Duodenal mucosa (tissue), 2 donors: Measurements from ENCODE around the gene FAM32A.

ENCODE experiments used
- H3K27ac ChIP-seq: one replicate; pipeline ENCODE4 v1.7.0; 2013; ENCODE audit warnings: low read depth, low read length
- H3K27me3 ChIP-seq, 2 donors: one replicate each; pipeline ENCODE4 v1.7.0; 2013; ENCODE audit warnings: low read length in 2 of 2, control low read depth in 1 of 2; ENCODE audit not compliant: insufficient read depth in 2 of 2, control insufficient read depth in 1 of 2
- H3K36me3 ChIP-seq, 2 donors: one replicate each; pipeline ENCODE4 v1.7.0; 2013; ENCODE audit warnings: low read length in 2 of 2, control low read depth in 1 of 2; ENCODE audit not compliant: insufficient read depth in 2 of 2, control insufficient read depth in 1 of 2
- H3K4me1 ChIP-seq, 2 donors: one replicate each; pipeline ENCODE4 v1.7.0; 2013; ENCODE audit warnings: low read length in 2 of 2, control low read depth in 1 of 2; ENCODE audit not compliant: insufficient read depth in 2 of 2, control insufficient read depth in 1 of 2
- H3K4me3 ChIP-seq, 2 donors: one replicate each; pipeline ENCODE4 v1.7.0; 2013; ENCODE audit warnings: low read length in 2 of 2, low read depth in 1 of 2
- H3K9ac ChIP-seq, 2 donors: one replicate each; pipeline ENCODE4 v1.7.0; 2013; ENCODE audit warnings: low read length in 2 of 2, low read depth in 1 of 2
- H3K9me3 ChIP-seq, 2 donors: one replicate each; pipeline ENCODE4 v1.7.0; 2013; ENCODE audit warnings: low read length in 2 of 2, control low read depth in 1 of 2; ENCODE audit not compliant: control insufficient read depth in 1 of 2

FAM32A gene

GRCh38 chr19:16185123-16185767 is at the start of gene FAM32A:
Gene FAM32A (plus strand): TSS chr19:16185410. CDS start chr19:16185443, 33 bp downstream.
- no peaks in the 10 kb centered on the region for H3K9me3 ChIP-seq

GRCh38 chr19:16135430-16136127 is 49.6 kb upstream of the FAM32A start:
- Histone ChIP-seq H3K4me1 (peaks cover 6 to 12% of the 10 kb centered on the region in 2 donors), H3K27ac (no peak overlapping the region), H3K9me3 (no peaks in the 10 kb centered on the region), H3K27me3 (no peaks in the 10 kb centered on the region), H3K9ac (no peak overlapping the region), H3K36me3 (peaks cover 22 to 37% of the 10 kb centered on the region in 2 donors), H3K4me3 (no peak overlapping the region)

More at GRCh38 chr19:16185123-16185767, at the start of gene FAM32A:
- H3K4me3 ChIP-seq: peak within 1 kb of the TSS; percentile 85 to 86
- H3K27me3 ChIP-seq: no peaks in the 10 kb centered on the region
- H3K36me3 ChIP-seq: peaks cover 20 to 30% of the 10 kb centered on the region in 2 donors
- H3K9ac ChIP-seq: peak within 1 kb of the TSS; percentile 68 to 83
- H3K4me1 ChIP-seq: peaks cover 9 to 20% of the 10 kb centered on the region in 2 donors
- H3K27ac ChIP-seq: no peak within 1 kb of the TSS

GRCh38 chr19:16136185-16136999 is 48.8 kb upstream of the FAM32A start:
- no peaks in the 10 kb centered on the region for H3K9me3 ChIP-seq
- peaks cover 22 to 33% of the 10 kb centered on the region in 2 donors for H3K36me3 ChIP-seq
- no peak overlapping the region for H3K27ac ChIP-seq
- peaks cover 6 to 19% of the 10 kb centered on the region in 2 donors for H3K4me1 ChIP-seq
- H3K27me3 ChIP-seq: no peaks in the 10 kb centered on the region
- no peak overlapping the region for H3K4me3 ChIP-seq
- H3K9ac ChIP-seq: no peak overlapping the region

DNA sequence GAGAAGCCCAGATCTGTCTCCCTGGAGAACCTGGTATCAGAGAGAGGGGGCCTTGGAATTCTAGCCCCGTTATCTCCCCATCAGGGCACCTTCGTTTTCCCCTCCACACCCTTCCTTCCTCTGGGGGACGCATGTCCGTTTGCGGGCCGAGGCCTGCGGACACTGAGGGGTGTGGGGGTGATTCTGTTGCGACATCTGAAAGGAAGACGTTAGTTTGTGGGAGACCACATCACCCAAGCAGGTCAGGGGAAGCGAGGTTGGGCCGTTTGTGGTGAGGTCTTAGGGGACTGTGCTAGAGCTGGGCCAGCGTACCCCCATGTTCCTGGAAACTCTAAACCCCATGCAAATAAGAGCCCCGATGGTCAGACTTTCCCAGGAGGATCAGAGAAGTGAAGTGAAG is 45.5 kb upstream of the FAM32A start:
- no peaks in the 10 kb centered on the region for H3K27me3 ChIP-seq
- H3K36me3 ChIP-seq: no peaks in the 10 kb centered on the region
- no peaks in the 10 kb centered on the region for H3K9me3 ChIP-seq
- H3K27ac ChIP-seq: no peak overlapping the region
- H3K4me1 ChIP-seq: peaks cover 9 to 13% of the 10 kb centered on the region in 2 donors
- no peak overlapping the region for H3K4me3 ChIP-seq
- no peak overlapping the region for H3K9ac ChIP-seq

DNA sequence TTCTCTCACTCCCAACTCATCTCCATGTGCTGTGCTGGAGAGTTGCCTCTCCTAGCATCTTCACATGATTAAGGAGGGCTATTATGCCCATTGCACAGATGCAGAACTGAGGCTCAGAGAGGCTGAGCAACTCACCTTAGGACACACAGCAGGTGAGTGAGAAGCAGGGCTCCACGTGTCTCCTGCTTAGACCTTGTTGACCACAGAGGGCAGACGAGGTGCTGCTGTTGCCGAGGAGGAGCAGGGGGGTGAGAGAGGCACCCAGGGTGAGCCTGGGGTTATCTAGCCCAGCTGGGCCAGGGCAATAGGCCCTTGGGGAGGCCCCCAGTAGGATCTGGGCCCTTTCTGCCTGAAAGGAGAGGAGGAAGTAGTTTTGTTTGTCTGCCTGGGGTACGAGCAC is 44.2 kb upstream of the FAM32A start:
- H3K4me1 ChIP-seq: peaks cover 9 to 12% of the 10 kb centered on the region in 2 donors
- no peak overlapping the region for H3K27ac ChIP-seq
- no peaks in the 10 kb centered on the region for H3K27me3 ChIP-seq
- H3K9ac ChIP-seq: no peak overlapping the region
- H3K4me3 ChIP-seq: no peak overlapping the region
- peaks cover 0 to 2% of the 10 kb centered on the region in 2 donors for H3K36me3 ChIP-seq
- H3K9me3 ChIP-seq: no peaks in the 10 kb centered on the region

GRCh38 chr19:16142032-16142580 is 43.1 kb upstream of the FAM32A start:
- no peak overlapping the region for H3K27ac ChIP-seq
- peaks cover 0 to 4% of the 10 kb centered on the region in 2 donors for H3K36me3 ChIP-seq
- H3K27me3 ChIP-seq: no peaks in the 10 kb centered on the region
- H3K9me3 ChIP-seq: no peaks in the 10 kb centered on the region
- H3K4me3 ChIP-seq: no peak overlapping the region
- peaks cover 8 to 9% of the 10 kb centered on the region in 2 donors for H3K4me1 ChIP-seq
- H3K9ac ChIP-seq: no peak overlapping the region

- Histone ChIP-seq H3K4me3 (peak within 1 kb of the TSS; percentile 71 to 81), H3K27ac (peak within 1 kb of the TSS; percentile 72), H3K9ac (peak within 1 kb of the TSS; percentile 61 to 98)
Observed at GRCh38 chr19:16143399-16144215, 41.6 kb upstream of the FAM32A start, which contains the start of gene HSH2D. Gene HSH2D (plus strand): TSS chr19:16143685. CDS start chr19:16148751, 5,066 bp downstream.

DNA sequence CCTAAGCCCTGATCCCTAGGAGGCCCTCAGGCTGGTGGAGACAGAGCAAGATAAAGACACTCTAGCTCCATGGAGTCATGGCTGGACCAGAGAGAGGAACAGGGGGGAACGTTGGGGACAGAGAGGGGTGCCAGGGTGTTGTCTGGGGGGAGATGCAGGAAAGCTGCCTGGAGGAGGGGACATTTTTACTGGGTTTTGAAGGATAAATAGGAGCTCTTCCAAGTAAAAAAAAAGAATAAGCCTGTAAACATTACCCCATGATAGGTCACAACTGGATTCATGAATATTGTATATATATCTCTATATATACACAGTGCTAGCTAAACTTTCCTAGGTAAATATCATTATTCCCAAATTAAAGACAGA is 41.0 kb upstream of the FAM32A start:
- Histone ChIP-seq H3K4me1 (peaks cover 9 to 14% of the 10 kb centered on the region in 2 donors), H3K36me3 (peaks cover 4 to 13% of the 10 kb centered on the region in 2 donors), H3K27ac (peak overlapping the region; percentile 72), H3K4me3 (peak overlapping the region; percentile 71 to 81), H3K9me3 (no peaks in the 10 kb centered on the region), H3K9ac (peak overlapping the region; percentile 61 to 98), H3K27me3 (no peaks in the 10 kb centered on the region)

More at GRCh38 chr19:16143399-16144215, 41.6 kb upstream of the FAM32A start, which contains the start of gene HSH2D:
- Histone ChIP-seq H3K9me3 (no peaks in the 10 kb centered on the region), H3K36me3 (peaks cover 1 to 7% of the 10 kb centered on the region in 2 donors), H3K27me3 (no peaks in the 10 kb centered on the region), H3K4me1 (peaks cover 9 to 10% of the 10 kb centered on the region in 2 donors)

GRCh38 chr19:16146112-16146511 is 39.1 kb upstream of the FAM32A start:
- Histone ChIP-seq H3K4me3 (peak overlapping the region in 1 of 2 donors; percentile 23), H3K9ac (no peak overlapping the region), H3K27me3 (no peaks in the 10 kb centered on the region), H3K4me1 (peaks cover 3 to 9% of the 10 kb centered on the region in 2 donors), H3K36me3 (peaks cover 4 to 14% of the 10 kb centered on the region in 2 donors), H3K9me3 (no peaks in the 10 kb centered on the region), H3K27ac (no peak overlapping the region)
